ENCODE measurements around the gene SMAD2. TPM values are rescaled to one million over a fixed set of nuclear protein-coding genes. Genes with fewer than 3 reads are reported as not detected.

SMAD2 gene
- total RNA-seq, 1 donor from 2014 or later = 130 TPM

DNA sequence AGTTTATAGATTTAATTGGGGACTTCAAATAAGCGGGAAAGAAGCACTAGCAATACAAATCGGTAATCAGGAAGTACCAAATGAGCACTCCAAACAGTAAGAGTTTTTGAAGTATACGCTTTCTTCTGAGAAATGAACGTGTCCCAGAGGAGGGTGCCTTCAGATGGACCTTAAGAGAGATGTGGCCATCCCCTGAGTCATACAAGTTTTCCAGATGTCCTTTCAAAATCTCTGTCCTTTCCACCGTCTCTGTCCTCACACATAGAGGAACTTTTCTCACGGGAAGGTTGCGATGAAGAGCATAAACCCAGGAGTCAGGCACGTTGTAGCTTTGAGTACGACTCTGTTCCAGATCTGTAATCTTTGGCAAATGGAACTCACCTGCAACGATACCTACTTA, 1.7 kb upstream of the SMAD2 start:
- no peak for DNase-seq (ENCODE audit: low spot score)

DNA sequence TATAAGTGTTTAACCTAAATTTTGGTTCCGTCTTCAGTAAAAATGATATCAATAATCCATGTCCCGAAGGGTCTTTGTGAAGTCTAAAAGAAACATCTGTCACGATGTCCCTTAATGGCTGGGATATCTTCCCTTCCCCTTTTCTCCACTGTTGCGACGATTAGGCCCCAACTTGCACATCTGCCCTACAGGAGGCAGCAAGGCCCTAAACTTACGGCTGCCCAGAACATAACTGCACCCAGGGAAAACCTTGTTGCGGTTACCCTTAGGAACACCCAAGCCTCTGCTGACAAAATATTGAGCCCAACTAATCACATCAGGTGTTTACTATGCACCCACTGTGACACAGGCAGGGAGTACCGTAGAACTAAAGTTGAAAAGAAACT, 1.3 kb upstream of the SMAD2 start:
- DNase-seq (ENCODE audit: low spot score) = no peak

DNA sequence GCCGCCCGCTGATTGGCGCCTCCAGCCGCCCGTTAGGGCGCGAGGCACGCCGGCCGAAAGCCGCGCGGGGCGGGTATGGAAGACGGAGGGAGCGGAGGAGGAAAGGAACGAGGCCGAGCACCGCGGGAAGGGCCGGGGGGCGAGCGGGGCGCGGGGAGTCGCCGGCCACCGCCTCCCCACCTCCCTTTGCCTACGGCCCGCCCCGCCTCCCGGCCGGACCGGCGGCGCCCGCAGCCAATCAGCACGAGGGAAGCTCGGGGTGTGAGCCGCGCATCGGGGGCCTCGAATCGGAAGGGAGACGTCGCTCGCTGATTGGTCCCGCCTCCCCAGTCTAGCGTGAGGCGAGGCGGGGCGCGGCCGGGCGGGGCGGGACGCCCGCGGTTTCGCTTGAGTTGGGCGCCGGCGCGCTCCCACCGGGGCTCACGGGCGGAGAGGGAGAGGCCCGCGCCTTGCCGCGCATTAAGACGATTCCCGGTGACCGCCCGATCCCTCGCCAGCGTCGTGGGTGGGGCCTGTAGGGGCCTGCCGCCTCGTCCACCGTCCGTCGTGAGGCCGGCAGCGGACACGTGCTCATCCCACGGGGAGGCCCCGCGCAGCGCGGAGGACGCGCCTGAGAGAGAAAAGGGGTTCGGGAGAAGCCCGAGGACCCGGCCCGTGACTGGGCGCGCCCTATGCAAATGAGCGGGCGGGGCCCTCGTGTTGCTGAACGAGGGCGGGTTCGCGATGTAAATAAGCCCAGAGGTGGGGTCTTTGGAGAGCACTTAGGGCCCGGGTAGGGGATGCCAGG, 665 bp upstream of the SMAD2 start:
- peak; percentile 99 for DNase-seq (ENCODE audit: low spot score)

DNA sequence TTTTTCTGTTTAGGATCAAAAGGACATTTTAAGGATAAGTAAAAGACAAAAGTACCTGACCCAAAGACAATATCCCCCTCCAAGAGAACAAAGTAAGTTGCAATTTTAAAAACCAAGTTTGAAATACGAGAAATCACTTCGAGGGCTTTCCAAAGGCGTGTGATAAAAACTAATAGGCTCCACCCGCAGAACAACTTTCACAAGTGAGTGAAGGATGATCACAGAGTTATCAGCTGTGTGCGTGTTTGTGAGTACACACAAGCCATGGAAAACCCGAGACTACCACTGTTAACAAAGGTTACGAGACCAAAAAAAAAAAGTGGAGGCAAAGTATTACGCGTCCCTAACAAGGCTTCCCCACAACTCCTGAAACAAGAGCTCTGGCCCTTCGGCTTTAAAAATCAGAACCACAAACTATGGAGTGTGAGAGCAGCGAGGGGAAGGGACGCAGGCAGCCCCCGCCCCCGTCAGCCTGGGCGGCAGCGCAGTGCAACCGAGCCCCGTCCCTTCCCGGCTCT, 719 bp downstream of the SMAD2 start:
- no peak for DNase-seq (ENCODE audit: low spot score)

DNA sequence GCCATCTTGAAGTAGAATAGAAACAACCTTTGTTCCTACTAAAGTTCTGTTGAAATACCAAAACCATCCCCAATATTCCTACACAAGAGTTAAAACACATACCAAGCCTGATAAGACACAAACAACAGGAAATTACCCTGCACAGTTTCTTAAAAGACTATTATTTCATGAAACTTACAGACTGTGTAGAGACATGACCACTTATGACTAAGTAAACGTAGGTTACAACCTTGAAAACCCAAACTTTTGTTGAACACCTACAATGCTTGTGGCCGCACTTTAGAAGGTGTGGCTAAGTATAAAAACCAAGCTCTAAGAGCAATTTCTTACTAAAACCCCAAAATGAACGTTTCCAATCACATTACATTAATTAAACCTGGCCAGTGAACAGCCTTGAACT, 2.0 kb downstream of the SMAD2 start:
- DNase-seq (ENCODE audit: low spot score) = no peak

DNA sequence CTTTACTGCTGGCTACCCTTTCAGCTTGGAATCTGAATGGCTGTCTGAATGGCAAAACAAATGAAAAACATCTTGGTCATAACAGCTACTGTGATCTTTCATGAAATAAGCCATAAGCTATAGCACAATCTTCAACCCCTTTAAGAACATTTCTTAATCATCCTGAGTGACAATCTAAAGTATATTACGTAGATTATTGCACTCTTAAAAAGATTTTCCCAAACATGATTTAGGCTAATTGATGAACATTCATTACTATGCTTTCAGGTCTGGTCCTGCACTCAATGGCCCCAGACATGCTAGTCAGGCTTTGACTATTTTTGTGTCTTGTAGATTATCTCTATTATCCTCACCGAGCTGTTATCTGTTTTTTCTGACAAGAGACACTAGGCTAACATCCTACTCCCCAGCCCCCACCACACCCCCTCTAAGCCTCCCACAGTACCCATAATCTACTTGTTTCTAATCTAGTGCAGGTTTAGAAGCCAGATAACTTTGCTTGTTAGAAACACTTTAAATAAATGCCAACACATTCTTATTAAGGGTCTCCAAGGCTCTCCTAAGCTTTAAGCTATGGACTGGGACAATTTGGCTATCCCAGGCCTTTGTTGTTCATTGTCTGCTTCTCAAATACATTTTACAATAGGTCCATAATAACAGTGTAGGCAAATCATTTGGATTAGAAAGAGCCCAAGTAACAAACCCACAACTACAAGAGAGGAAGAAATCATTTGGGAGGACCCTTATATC, 4.2 kb downstream of the SMAD2 start:
- DNase-seq (ENCODE audit: low spot score) = no peak

DNA sequence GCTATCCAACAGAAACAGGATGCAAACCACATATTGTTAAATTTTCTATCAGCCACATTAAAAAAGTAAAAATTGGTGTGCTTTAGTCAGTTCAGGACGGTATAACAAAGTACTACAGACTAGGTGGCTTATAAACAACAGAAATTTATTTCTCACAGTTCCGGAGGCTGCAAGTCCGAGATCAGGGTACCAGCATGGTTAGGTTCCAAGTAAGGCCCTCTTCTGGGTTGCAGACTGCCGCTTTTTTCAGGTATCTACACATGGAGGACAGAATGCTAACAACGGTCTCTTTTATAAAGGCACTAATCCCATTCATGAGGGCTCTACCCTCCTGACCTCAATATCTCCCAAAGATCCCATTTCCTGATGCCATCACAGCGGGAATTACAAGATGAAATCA, 10.5 kb downstream of the SMAD2 start:
- DNase-seq (ENCODE audit: low spot score) = no peak

DNA sequence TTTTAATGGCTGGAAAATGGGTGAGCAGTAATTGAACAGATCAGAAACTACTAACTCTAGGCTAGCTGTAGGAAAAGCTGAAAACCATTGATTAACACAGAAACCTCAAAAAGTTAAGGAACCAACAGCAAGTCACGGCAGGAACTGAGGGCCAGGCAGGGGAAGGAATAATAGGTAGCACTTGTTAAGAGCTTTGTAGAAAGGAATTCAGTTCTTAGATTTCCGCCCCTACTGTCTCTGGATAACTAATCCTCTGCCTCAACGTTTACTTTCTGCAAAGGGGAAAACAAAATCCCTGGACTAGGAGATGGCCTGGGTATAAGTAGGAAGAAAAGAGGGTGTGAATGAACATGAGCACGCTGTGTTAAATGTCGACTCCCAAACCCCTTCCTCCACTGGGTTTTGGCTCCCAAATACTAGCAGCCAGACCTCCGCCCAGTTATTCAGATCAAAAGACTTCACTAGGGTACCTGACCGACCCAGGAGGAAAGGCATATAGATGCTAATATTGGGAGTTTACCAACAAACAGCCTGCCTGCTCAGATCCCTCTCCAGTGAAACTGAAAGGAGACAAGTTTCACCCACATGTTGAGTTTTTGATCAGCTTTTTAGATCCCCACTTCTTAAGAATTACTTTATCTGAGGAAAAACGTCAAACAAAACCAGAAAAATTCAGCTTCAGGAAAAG, 12.4 kb downstream of the SMAD2 start:
- DNase-seq (ENCODE audit: low spot score) = no peak

DNA sequence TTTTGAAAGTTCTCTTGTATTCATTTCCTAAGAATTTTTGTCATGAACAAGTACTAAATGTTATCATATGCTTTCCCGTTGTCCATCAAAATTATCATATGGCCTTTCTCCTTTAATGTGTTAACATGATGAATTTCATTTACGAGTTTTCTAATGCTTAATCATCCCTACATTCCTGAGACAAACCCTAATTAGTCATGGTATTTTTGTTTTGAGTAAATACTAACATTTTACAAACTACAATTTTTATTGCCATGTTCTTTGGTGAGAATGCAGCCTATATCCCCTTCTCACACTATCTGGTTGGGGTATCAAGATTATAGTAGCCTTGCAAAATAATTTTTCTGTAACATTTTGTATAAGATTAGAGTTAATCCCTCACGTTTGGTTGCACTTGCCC, 14.5 kb downstream of the SMAD2 start:
- no peak for DNase-seq (ENCODE audit: low spot score)

DNA sequence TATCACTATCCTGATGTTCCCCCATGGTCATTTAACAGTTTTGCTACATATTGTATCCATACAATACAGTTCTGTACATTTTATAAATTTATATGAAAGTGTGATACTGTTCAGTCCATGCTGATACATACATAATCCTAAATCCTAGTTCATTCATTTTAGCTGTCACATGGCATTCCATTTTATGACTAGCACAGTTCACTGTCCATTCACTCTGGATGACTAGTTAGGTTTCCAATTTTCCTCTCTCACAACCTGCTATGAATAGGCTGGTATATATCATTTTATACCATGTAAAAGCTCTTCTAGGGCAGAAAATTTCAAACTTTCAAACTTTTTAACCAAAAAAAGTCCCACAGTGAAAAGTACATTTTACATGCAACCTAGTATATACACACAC, 15.2 kb downstream of the SMAD2 start:
- DNase-seq (ENCODE audit: low spot score) = no peak

DNA sequence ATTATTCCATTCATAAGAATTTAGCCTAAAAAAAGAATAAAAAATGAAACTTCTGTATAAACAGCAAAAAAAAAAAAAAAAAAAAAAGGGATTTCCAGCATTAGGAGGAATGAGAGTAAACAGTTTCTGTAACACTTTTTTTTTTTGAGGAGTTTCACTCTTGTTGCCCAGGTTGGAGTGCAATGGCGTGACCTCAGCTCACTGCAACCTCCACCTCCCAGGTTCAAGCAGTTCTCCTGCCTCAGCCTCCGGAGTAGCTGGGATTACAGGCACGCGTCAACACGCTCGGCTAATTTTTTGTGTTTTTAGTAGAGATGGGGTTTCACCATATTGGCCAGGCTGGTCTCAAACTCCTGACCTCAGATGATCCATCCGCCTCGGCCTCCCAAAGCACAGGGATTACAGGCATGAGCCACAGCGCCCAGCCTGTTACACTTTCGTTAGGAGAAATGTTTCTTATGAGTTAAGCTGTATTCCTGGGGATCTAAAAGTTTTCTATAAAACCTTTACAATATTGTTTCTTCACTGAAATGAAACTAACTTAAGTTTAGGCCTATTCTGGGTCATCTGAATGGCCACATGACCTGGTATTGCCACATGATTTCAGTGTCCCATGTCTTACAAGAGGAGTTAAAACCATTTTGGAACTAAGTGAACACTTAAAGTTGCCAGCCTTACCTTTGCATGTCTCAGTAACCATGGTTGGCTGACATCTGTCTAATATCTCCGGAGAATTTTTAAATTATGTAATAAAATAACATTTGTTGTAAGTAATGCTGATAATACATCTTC, 17.5 kb downstream of the SMAD2 start:
- no peak for DNase-seq (ENCODE audit: low spot score)

DNA sequence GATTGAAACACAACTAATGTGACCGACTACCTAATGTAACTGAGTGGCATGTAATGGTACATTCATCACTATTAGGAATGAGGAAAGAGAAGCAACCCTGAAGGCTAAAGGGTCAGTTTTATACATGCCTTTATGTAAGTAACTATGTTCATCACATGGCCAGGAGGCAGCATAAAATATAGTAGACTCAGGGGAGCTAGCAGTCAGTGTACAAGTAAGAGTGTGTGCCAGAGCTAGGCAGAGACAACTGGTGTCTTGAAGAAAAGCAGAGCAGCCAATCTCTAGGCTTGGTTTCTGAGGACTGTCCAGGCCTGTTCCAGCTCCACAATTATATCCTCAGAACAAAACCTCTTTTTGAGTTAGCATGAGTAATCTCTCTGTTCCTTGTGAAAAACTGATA, 18.1 kb downstream of the SMAD2 start:
- no peak for DNase-seq (ENCODE audit: low spot score)

DNA sequence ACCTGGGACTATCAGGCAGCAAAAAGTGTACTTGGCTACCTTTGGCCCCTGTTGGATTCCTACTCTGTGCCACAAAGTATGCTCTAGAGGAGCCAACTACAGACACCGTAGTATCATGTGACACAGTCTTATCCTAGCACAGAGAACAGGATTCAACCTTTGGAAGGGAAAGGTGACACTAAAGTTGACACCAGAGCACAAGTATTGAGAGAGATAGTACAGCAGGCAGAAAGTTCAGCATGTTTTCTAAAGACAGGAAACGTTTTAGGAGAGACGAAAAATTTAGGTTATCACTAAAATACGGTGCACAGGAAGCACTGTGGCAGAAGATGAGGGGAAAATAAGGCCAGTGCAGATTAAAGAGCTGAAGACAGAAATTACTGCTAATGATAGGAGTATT, 18.6 kb downstream of the SMAD2 start:
- no peak for DNase-seq (ENCODE audit: low spot score)

DNA sequence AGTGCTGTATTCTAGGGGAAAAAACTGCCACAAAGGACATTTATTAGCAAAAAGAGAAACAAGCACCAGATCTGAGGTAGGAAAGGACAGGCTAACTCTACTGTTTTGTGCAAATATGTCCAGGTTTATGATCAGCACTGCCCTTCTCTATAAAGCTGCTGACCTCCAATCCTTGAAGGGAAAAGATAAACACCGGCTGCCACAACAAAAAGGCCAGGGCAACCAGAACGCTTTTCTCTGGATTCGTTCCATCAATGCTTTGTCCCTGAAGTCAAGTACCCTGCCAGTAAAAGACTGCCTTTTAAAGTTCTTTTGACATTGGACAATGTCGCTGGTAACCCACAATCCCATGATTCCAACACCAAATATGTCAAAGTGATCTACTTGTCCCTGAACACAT, 21.0 kb downstream of the SMAD2 start:
- DNase-seq (ENCODE audit: low spot score) = no peak

DNA sequence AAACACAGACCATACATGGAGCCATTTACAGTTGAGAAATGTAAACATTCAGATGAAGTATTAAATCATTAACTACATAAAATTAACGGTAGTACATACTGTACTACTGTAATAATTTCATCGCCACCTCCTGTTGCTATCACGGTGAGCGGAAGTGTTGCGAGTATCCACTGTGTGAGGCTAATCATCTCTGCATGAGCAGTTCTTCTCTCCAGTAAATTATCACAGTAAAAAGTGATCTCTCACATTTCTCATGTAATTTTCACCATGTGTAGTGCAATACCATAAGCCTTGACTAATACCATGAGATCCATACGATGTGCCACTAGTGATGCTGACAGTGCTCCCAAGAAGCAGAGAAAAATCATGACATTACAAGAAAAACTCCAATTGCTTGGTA, 21.9 kb downstream of the SMAD2 start:
- no peak for DNase-seq (ENCODE audit: low spot score)

DNA sequence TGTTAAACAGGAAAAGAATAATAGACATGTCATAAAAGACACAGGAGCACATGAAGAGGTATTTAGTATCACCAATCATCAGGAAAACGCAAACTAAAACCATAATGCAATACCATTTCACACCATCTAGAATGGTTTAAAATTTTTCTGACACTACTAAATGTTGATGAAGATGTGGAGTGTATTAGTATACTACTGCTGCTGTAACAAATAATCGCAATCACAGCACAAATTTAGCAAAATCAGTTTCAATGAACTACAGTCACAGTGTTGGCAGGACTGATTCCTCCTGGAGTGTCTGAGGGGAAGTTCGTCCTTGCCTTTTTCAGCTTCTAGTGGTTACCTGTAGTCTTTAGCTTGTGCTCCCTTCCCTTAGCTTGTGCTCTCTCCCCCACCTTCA, 24.1 kb downstream of the SMAD2 start:
- no peak for DNase-seq (ENCODE audit: low spot score)

DNA sequence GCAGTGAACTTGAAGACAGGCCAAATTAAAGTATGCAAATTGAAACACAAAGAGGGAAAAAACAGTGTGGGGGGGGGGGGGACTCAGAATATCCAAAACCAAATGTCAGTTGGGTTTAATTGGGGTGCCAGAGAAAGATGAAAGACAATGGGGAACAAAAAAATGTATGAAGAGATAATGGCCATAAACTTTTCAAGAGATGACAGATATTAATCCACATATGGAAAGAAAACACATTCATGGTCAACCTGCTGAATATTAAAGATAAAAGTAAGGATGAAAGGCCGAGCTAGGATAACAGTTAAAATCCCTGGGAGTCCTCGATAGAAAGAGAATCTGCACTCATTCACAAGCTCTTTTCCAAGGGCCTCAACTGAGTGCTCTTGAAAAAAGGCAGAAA, 26.6 kb downstream of the SMAD2 start:
- no peak for DNase-seq (ENCODE audit: low spot score)

DNA sequence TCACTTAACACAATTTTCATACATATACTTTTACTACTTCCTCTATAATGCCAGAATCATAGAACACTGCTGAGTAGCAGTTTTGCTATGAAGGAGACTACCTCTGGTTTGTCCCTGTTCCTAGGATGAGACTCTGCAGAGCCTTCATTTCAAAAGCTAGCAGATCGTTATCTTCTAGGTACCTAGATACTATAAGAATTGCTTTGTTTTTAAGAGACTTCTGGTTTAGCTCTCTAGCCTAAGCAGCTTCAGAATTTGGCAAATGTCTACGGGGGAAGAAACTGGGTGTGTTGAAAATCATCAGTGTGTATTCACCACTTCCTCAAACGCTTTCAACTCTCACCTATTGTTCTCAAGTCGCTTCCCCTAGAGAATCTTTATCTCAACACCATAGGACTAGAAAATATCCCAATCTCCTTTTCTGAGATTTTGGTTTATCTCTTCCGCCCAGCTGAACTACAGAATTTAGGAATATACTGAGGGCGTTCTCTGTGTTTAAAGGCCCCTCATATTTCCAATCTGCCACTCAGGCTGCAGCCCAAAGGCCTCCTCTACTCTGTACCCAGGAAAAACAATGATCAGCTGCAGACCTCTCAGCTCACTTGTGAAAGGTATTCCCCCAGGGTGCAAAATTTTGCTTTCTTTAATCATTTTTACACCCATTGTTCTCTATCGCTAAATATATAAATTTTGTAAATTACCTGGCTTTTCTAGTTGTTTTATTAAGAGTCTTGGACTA, 28.7 kb downstream of the SMAD2 start:
- no peak for DNase-seq (ENCODE audit: low spot score)

DNA sequence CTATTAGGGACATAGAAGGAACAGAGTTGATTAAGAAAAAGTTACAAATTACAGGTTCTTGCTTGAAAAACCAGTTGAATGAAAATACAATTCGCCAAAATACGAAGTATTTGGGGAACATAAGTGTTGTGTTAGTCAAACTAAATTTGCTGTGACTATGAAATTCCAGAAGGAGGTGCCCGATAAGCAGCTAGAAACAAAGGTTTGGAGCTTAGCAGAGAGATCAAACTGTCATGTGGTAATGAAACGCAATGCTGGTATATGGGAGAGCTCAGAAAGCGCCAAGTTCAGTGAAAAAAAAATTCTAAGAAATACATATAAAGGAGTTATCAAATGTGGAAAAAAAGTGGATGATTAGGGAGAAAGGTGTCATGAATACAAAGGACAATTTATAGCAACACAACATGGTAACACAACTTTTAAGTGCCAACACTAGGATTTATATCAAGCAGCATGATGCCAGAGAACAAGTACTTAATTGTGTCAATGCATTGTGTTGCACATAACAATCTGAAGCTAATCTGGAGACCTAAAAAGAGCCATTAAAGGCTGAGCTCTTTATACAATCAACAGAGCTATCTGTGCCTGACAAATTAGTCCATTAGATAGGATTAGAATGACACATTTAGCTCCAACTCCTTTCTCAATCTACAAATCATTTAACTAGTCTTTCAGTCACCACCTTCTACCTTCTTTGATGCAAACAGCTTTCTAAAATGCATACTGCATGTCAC, 31.2 kb downstream of the SMAD2 start:
- no peak for DNase-seq (ENCODE audit: low spot score)

DNA sequence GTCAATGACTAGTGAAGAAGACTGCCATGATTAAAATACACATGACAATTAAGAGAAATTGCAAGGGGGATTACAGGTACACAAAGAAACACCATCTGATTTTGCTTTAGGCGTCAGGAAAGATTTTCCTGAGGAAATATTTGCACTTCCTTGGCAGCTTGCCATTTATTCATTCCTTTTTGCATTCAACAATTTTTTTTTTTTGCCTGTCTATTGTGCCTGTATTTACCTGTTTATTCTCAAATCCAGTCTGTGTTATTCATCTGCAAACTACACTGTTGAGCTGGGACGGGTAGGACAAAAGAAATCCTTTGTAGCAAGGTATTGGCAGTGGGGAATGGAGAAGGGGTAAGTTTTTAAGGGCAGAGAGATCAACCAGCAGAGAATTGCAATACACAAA, 31.8 kb downstream of the SMAD2 start:
- DNase-seq (ENCODE audit: low spot score) = no peak

Measured in mesenteric fat pad (tissue), 1 donor.